K562 (cell line): ENCODE measurements around the gene CILP. TPM values are rescaled to one million over a fixed set of nuclear protein-coding genes. Genes with fewer than 3 reads are reported as not detected.

Experiments
- ATAC-seq: fragments of 200-7000 bp; cut with Tn5 transposase; 3 replicates; pipeline ENCODE4 v1.9.1; 2020; ENCODE audit warnings: moderate library complexity
- BruUV-seq: library from RNA; stranded (reverse); fragments of 400-500 nt; replicated peaks from 2 replicates; lab custom pipeline; 2021; lab: Mats Ljungman, UMichigan
- CTCF ChIA-PET: fragments of 300-600 bp; formaldehyde crosslinking; extraction: SDS; loops from one replicate; lab custom pipeline; 2021; ENCODE audit warnings: low intra/inter-chr PET ratio; lab: Yijun Ruan, JAX
- POLR2A ChIA-PET: fragments of 300-600, 350-650 bp; sonication (Branson Sonifier 250); formaldehyde crosslinking; extraction: SDS; loops from one replicate; lab custom pipeline; 2021; ENCODE audit warnings: antibody characterized with exemption, inconsistent platforms; lab: Yijun Ruan, JAX
- DNase-seq, 4 experiments: peaks; one replicate each; pipeline versions ENCODE4 v3.0.0 to v3.0.0-alpha.2; 2011 to 2018; ENCODE audit warnings: low spot score in 3 of 4, mixed read lengths in 3 of 4; ENCODE audit errors: extremely low read depth in 1 of 4
- FAIRE-seq: peaks from 2 replicates; lab custom pipeline; 2011; peaks lifted over from hg19 to GRCh38; lab: Jason Lieb, UNC
- H2AFZ ChIP-seq: 2 replicates; pipeline ENCODE4 v1.6.0; 2011; ENCODE audit warnings: low read depth, low read length, control low read depth, inconsistent platforms
- H3K27ac ChIP-seq: fragments of 200-600 bp; 3 replicates; pipeline ENCODE4 v1.8.0; 2011; ENCODE audit warnings: low read depth, mild to moderate bottlenecking, control low read depth, inconsistent platforms, low read length, moderate library complexity, mixed read lengths; ENCODE audit errors: extremely low read depth
- H3K27me3 ChIP-seq, 2 experiments: fragments of 300-600 bp in 1 of 2; 2 replicates in 1 of 2; 3 replicates in 1 of 2; pipeline versions ENCODE4 v1.6.0 to v1.8.0; 2011; ENCODE audit warnings: inconsistent platforms in 2 of 2, low read length in 2 of 2, mild to moderate bottlenecking in 1 of 2, mixed read lengths in 1 of 2, moderate library complexity in 1 of 2; ENCODE audit not compliant: control insufficient read depth in 2 of 2, insufficient read depth in 2 of 2
- H3K36me3 ChIP-seq: fragments of 300-600 bp; 3 replicates; pipeline ENCODE4 v1.8.0; 2011; ENCODE audit warnings: mild to moderate bottlenecking, low read length, inconsistent platforms; ENCODE audit not compliant: control insufficient read depth, insufficient read depth
- H3K4me1 ChIP-seq, 2 experiments: fragments of 200-600 bp in 1 of 2; replicated peaks in 1 of 2; 2 replicates in 1 of 2; 3 replicates in 1 of 2; pipeline versions ENCODE4 v1.5.1 to v1.8.0; 2011; ENCODE audit warnings: inconsistent platforms in 2 of 2, low read length in 2 of 2, mild to moderate bottlenecking in 1 of 2, mixed read lengths in 1 of 2, moderate library complexity in 1 of 2; ENCODE audit not compliant: control insufficient read depth in 2 of 2, insufficient read depth in 2 of 2
- H3K4me2 ChIP-seq: 2 replicates; pipeline ENCODE4 v1.6.1; 2011; ENCODE audit warnings: low read length, control low read depth, inconsistent platforms, mixed read lengths; ENCODE audit not compliant: insufficient read depth
- H3K4me3 ChIP-seq: fragments of 200-600 bp; sonication (generic), shearing (Covaris generic); 2 replicates; pipeline ENCODE4 v1.5.1; 2016; ENCODE audit warnings: control low read depth, inconsistent platforms
- H3K79me2 ChIP-seq: fragments of 200-600 bp; 3 replicates; pipeline ENCODE4 v1.8.0; 2011; ENCODE audit warnings: low read length, inconsistent platforms; ENCODE audit not compliant: control insufficient read depth, insufficient read depth
- H3K9ac ChIP-seq, 2 experiments: 2 replicates each; pipeline versions ENCODE4 v1.6.0 to v1.6.1; 2011; ENCODE audit warnings: low read depth in 2 of 2, low read length in 2 of 2, control low read depth in 1 of 2, inconsistent platforms in 1 of 2, mild to moderate bottlenecking in 1 of 2, mixed read lengths in 1 of 2; ENCODE audit not compliant: insufficient read depth in 1 of 2
- H3K9me1 ChIP-seq: one replicate; pipeline ENCODE4 v1.6.0; 2011; ENCODE audit warnings: inconsistent platforms, mild to moderate bottlenecking, low read length, moderate library complexity; ENCODE audit not compliant: control insufficient read depth, insufficient read depth
- H3K9me3 ChIP-seq: replicated peaks from 2 replicates; pipeline ENCODE4 v1.5.1; 2011; ENCODE audit warnings: low read depth, low read length, inconsistent platforms; ENCODE audit not compliant: control insufficient read depth, insufficient read depth
- H4K20me1 ChIP-seq: replicated peaks from 2 replicates; pipeline ENCODE4 v1.6.1; 2011; ENCODE audit warnings: low read length, inconsistent platforms, mixed read lengths; ENCODE audit not compliant: control insufficient read depth, insufficient read depth
- BCOR ChIP-seq: fragments of 450-650 bp; IDR thresholded peaks from 2 replicates; pipeline ENCODE4 v1.6.1; 2016
- DPF2 ChIP-seq: fragments of 450-650 bp; IDR thresholded peaks from 2 replicates; pipeline ENCODE4 v1.6.1; 2016
- E2F4 ChIP-seq: sonication (generic); formaldehyde crosslinking; IDR thresholded peaks from 2 replicates; pipeline ENCODE4 v1.8.0; 2022; ENCODE audit warnings: mild to moderate bottlenecking, low read depth, missing genetic modification reagents
- GABPB2 ChIP-seq: fragments of 250-450 bp; sonication (Bioruptor Pico); conservative IDR thresholded peaks from 2 replicates; pipeline ENCODE4 v1.5.1; 2021; ENCODE audit warnings: mild to moderate bottlenecking
- HOMEZ ChIP-seq: fragments of 250-450 bp; sonication (Bioruptor Pico); IDR thresholded peaks from 2 replicates; pipeline ENCODE4 v1.4.0; 2020; ENCODE audit warnings: mild to moderate bottlenecking, moderate library complexity
- MTA2 ChIP-seq: fragments of 450-650 bp; IDR thresholded peaks from 2 replicates; pipeline ENCODE4 v1.6.1; 2016; ENCODE audit warnings: low read depth
- RBM34 ChIP-seq: fragments of 200-400 bp; formaldehyde crosslinking; IDR thresholded peaks from 2 replicates; pipeline ENCODE4 v1.6.1; 2018; ENCODE audit warnings: low read length, borderline replicate concordance; ENCODE audit not compliant: insufficient read depth
- SIN3A ChIP-seq, 2 experiments: fragments of 150-350 bp in 1 of 2; IDR thresholded peaks; 2 replicates each; pipeline ENCODE4 v1.6.1; 2011 to 2016; ENCODE audit warnings: borderline replicate concordance in 2 of 2, low read depth in 2 of 2, low read length in 2 of 2, mild to moderate bottlenecking in 2 of 2, moderate library complexity in 2 of 2; ENCODE audit not compliant: control insufficient read depth in 1 of 2
- SMARCA4 ChIP-seq: fragments of 450-650 bp; IDR thresholded peaks from 2 replicates; pipeline ENCODE4 v1.6.1; 2016
- STAG1 ChIP-seq: sonication (generic); formaldehyde crosslinking; IDR thresholded peaks from 2 replicates; pipeline ENCODE4 v1.5.0; 2020; ENCODE audit warnings: missing genetic modification reagents, borderline replicate concordance
- TCF7 ChIP-seq: sonication (generic); IDR thresholded peaks from 2 replicates; pipeline ENCODE4 v1.6.1; 2016; ENCODE audit warnings: antibody characterized with exemption, borderline replicate concordance
- TSC22D4 ChIP-seq: fragments of 450-650 bp; IDR thresholded peaks from 2 replicates; pipeline ENCODE4 v1.6.1; 2016; ENCODE audit warnings: missing genetic modification characterization, missing biosample characterization, control low read depth
- ZNF121 ChIP-seq: sonication (generic); formaldehyde crosslinking; conservative IDR thresholded peaks from 2 replicates; pipeline ENCODE4 v1.8.0; 2022; ENCODE audit warnings: missing genetic modification reagents
- WGBS: fragments of 100-300 bp; shearing (Covaris generic); methylation state at CpG from one replicate; pipeline ENCODE4 v1.1.6; 2016; ENCODE audit warnings: low coverage, mixed read lengths; ENCODE audit not compliant: insufficient coverage; ENCODE audit errors: missing lambda C conversion rate; 5-methylcytosine and 5-hydroxymethylcytosine counted together
- in situ Hi-C: fragments of 300-500 bp; cut with MboI; formaldehyde crosslinking; loops from 4 replicates; pipeline ENCODE4 v1.15.0; 2018; ENCODE audit warnings: inconsistent platforms, mixed read lengths
- intact Hi-C: fragments of 100-400 bp; cut with micrococcal nuclease; formaldehyde crosslinking; loops from 2 replicates; pipeline ENCODE4 v1.14.2; 2022
- polyA plus RNA-seq, 8 experiments: library from polyadenylated mRNA; depleted of rRNA in 4 of 8; stranded (reverse) in 5 of 8; unstranded in 3 of 8; fragments of >200 nt; fragmentation: Nextera tagmentation in 2 of 8; fragmentation: Illumina TruSeq in 1 of 8; extraction: Ambion mirVana in 2 of 8; extraction: Trizol in 1 of 8; gene quantifications; 2 replicates each; pipeline versions ENCODE4 v1.2.1 to v1.2.3, GENCODE V29; 2011 to 2014; ENCODE audit warnings: inconsistent platforms in 1 of 8, missing spikeins in 1 of 8
- total RNA-seq, 7 experiments: library from RNA; depleted of rRNA in 6 of 7; stranded (reverse); fragments of >200 nt in 6 of 7; fragmentation: Illumina TruSeq in 2 of 7; extraction: Trizol in 2 of 7; gene quantifications; 2 replicates each; pipeline versions ENCODE4 v1.2.1 to v1.2.3, GENCODE V29; 2011 to 2021; ENCODE audit warnings: low replicate concordance in 1 of 7
- TF ChIP-seq, protein P1 (sequence below): sonication (generic); formaldehyde crosslinking; IDR thresholded peaks from 2 replicates; pipeline ENCODE4 v1.9.0; 2022; ENCODE audit warnings: mild to moderate bottlenecking, missing genetic modification reagents

Gene CILP
- total and polyA plus RNA-seq, 9 of the 15 experiments (the other 6 are each of a cell fraction or from before 2014, with no cell fraction given) = 0.03 TPM; not detected in 8

DNA sequence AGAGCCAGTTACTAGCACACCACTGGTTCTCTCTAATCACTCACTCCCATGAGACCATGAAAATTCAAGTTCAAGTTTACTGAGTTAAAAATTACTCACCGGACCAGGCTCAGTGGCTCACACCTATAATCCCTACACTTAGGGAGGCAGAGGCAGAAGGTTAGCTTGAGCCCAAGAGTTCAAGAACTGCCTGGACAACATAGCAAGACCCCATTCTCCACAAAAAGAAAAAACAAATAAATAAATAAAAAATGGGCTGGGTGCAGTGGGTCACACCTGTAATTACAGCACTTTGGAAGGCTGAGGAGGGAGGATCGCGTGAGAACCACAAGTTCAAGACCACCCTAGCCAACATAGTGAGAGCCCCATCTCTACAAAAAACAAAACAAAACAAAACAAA, 21.2 kb upstream of the CILP start:
- 77% methylated on average over 3 of the region's 3 CpGs for WGBS
- H2AFZ ChIP-seq = no peak overlapping the region
- no peak overlapping the region for H3K9ac ChIP-seq
- no peak overlapping the region for H3K27ac ChIP-seq
- no peak for TF ChIP-seq RBM34
- TF ChIP-seq, protein P1, sequence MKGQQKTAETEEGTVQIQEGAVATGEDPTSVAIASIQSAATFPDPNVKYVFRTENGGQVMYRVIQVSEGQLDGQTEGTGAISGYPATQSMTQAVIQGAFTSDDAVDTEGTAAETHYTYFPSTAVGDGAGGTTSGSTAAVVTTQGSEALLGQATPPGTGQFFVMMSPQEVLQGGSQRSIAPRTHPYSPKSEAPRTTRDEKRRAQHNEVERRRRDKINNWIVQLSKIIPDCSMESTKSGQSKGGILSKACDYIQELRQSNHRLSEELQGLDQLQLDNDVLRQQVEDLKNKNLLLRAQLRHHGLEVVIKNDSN (CRISPR knock-in tag) = no peak
- TF ChIP-seq BCOR = peak; percentile 40; the same call in 1 of the 2 replicates
- TF ChIP-seq ZNF121 (CRISPR knock-in tag) = peak; percentile 86
- no peaks in the 10 kb centered on the region for H3K27me3 ChIP-seq
- POLR2A ChIA-PET = interaction anchor here (0.5 kb wide), 1 partner anchor 1538 kb away, joined by 3 read pairs; no protein-coding TSS in a partner anchor
- H3K4me3 ChIP-seq = no peak overlapping the region
- H3K36me3 ChIP-seq = no peaks in the 10 kb centered on the region
- BruUV-seq = no TSS peak
- peaks cover 3 to 9% of the 10 kb centered on the region in 2 experiments; a peak in 3 of 5 replicates for H3K4me1 ChIP-seq
- in situ Hi-C loops = no loop called here
- DNase-seq = no peak
- intact Hi-C loops = no loop called here
- no peaks in the 10 kb centered on the region for H3K9me3 ChIP-seq
- ATAC-seq = no peak
- H3K4me2 ChIP-seq = no peak overlapping the region
- no peaks in the 10 kb centered on the region for H3K79me2 ChIP-seq
- no peaks in the 10 kb centered on the region for H4K20me1 ChIP-seq
- H3K9me1 ChIP-seq = no peaks in the 10 kb centered on the region
- FAIRE-seq = no peak
- CTCF ChIA-PET = no interaction called here

- ChIA-PET POLR2A (interaction anchor here (0.7 kb wide), 1 partner anchor 31 kb away, joined by 3 read pairs; no protein-coding TSS in a partner anchor), CTCF (no interaction called here)
- no peak overlapping the region for H2AFZ ChIP-seq
- peak in 1 of 4 experiments; percentile 28 for DNase-seq
- no peaks in the 10 kb centered on the region for H3K27me3 ChIP-seq
- H3K36me3 ChIP-seq = no peaks in the 10 kb centered on the region
- no peak overlapping the region for H3K4me2 ChIP-seq
- 52% methylated on average over 9 of the region's 10 CpGs for WGBS
- ATAC-seq = no peak
- BruUV-seq = no TSS peak
- H3K9me3 ChIP-seq = no peaks in the 10 kb centered on the region
- no peak for FAIRE-seq
- H3K79me2 ChIP-seq = no peaks in the 10 kb centered on the region
- H3K27ac ChIP-seq = no peak overlapping the region
- H3K9me1 ChIP-seq = no peaks in the 10 kb centered on the region
- in situ Hi-C loops (no loop called here), intact Hi-C loops (no loop called here)
- no peaks in the 10 kb centered on the region for H4K20me1 ChIP-seq
- H3K9ac ChIP-seq = no peak overlapping the region
- no peak overlapping the region for H3K4me3 ChIP-seq
- peaks cover under 1 to 1% of the 10 kb centered on the region in 2 experiments; a peak in 2 of 5 replicates for H3K4me1 ChIP-seq
- TF ChIP-seq MTA2 (no peak), SMARCA4 (peak; percentile 49), SIN3A (IDR thresholded peaks at IDR 0.05; ENCODE audit: borderline replicate concordance in 2 of 2, control insufficient read depth in 1 of 2, low read depth in 2 of 2, low read length in 2 of 2) (no peak), TCF7 (no peak), HOMEZ (CRISPR knock-in tag) (no peak), TSC22D4 (tag) (no peak), E2F4 (CRISPR knock-in tag) (no peak), DPF2 (0 out of 2 replicates have a peak, but pooled peaks have one; percentile 39), GABPB2 (CRISPR knock-in tag) (no peak), STAG1 (no peak)
Observed at GRCh38 chr15:65231306-65231705, 20.0 kb upstream of the CILP start.
